Measurements from ENCODE around the gene CHPT1. TPM values are rescaled to one million over a fixed set of nuclear protein-coding genes. Genes with fewer than 3 reads are reported as not detected.

Gene CHPT1
- total and polyA plus RNA-seq, 2 experiments from 2014 or later: 22.2 to 23.0 TPM

GRCh38 chr12:101746196-101746595, 48.8 kb downstream of the CHPT1 start:
- Mint-ChIP-seq H3K36me3 (ENCODE audit: low read depth) (peaks cover 5% of the 10 kb centered on the region; the same call in 1 of the 3 replicates), H3K4me1 (peaks cover 13% of the 10 kb centered on the region; the same call in 2 of the 3 replicates), H3K4me3 (no peak overlapping the region), H3K27me3 (ENCODE audit: insufficient read depth, low read depth, poor library complexity) (peaks cover 4% of the 10 kb centered on the region), H3K27ac (no peak overlapping the region), H3K9me3 (no peaks in the 10 kb centered on the region)
- no peak overlapping the region for H3K4me2 ChIP-seq
- DNase-seq (ENCODE audit: low spot score) (no peak), ATAC-seq (no peak)
- no peak overlapping the region for H2AFZ ChIP-seq
- peaks cover 8% of the 10 kb centered on the region for H3K4me1 ChIP-seq (ENCODE audit: insufficient read depth)
- H3K36me3 ChIP-seq (ENCODE audit: insufficient read depth): peaks cover 6% of the 10 kb centered on the region; the same call in 1 of the 2 replicates
- no peaks in the 10 kb centered on the region for H3K27me3 ChIP-seq (ENCODE audit: insufficient read depth)
- no peaks in the 10 kb centered on the region for H3K79me2 ChIP-seq (replicated peaks; ENCODE audit: insufficient read depth)
- no peaks in the 10 kb centered on the region; the same call in 1 of the 2 replicates for H4K20me1 ChIP-seq (replicated peaks; ENCODE audit: insufficient read depth)
- no peak overlapping the region for H3K27ac ChIP-seq (ENCODE audit: low read depth)
- no peak overlapping the region for H3K4me3 ChIP-seq
- H3F3A ChIP-seq (replicated peaks; ENCODE audit: low read depth): no peaks in the 10 kb centered on the region
- no peaks in the 10 kb centered on the region for H3K9me2 ChIP-seq (ENCODE audit: insufficient read depth)
- TF ChIP-seq EZH2 (IDR thresholded peaks at IDR 0.05; ENCODE audit: low read depth, unreplicated experiment): no peak
- no peak for TF ChIP-seq ZNF114 (CRISPR knock-in tag; IDR thresholded peaks at IDR 0.05)
- no peak for TF ChIP-seq ZNF331 (CRISPR knock-in tag; IDR thresholded peaks at IDR 0.05; ENCODE audit: low read depth)
- no peak for TF ChIP-seq STAT1 (IDR thresholded peaks at IDR 0.05; ENCODE audit: unreplicated experiment)
- no peak for TF ChIP-seq POLR2AphosphoS5 (IDR thresholded peaks at IDR 0.05; ENCODE audit: low read depth)
- TF ChIP-seq NANOG (IDR thresholded peaks at IDR 0.05; ENCODE audit: borderline replicate concordance): no peak
- no peak for TF ChIP-seq JUNB (IDR thresholded peaks at IDR 0.05; ENCODE audit: unreplicated experiment)
- TF ChIP-seq REST (IDR thresholded peaks at IDR 0.05; ENCODE audit: unreplicated experiment): no peak
- no peak for TF ChIP-seq ETS1 (IDR thresholded peaks at IDR 0.05)
- TF ChIP-seq ZNF462 (CRISPR knock-in tag; IDR thresholded peaks at IDR 0.05): no peak
- TF ChIP-seq EZH2phosphoT487 (IDR thresholded peaks at IDR 0.05; ENCODE audit: unreplicated experiment): no peak
- no peak for TF ChIP-seq CREB1 (CRISPR knock-in tag; IDR thresholded peaks at IDR 0.05; ENCODE audit: low read depth)
- no peak for TF ChIP-seq CTCF (conservative IDR thresholded peaks at IDR 0.05; ENCODE audit: low read depth in 2 of 2)
